Endothelial cell of umbilical vein (primary cell): ENCODE measurements around the gene DRC1. TPM values are rescaled to one million over a fixed set of nuclear protein-coding genes. Genes with fewer than 3 reads are reported as not detected.

ENCODE experiments used
- BruUV-seq: library from RNA; stranded (reverse); fragments of 400-500 nt; replicated peaks from 2 replicates; lab custom pipeline; 2021; lab: Mats Ljungman, UMichigan
- CTCF ChIA-PET: fragments of 300-600, 350-600 bp; sonication (Branson Sonifier 250); formaldehyde crosslinking; loops from one replicate; lab custom pipeline; 2021; ENCODE audit warnings: antibody characterized with exemption, inconsistent platforms; lab: Charles Lee
- POLR2A ChIA-PET: fragments of 300-600, 350-600 bp; sonication (Branson Sonifier 250); formaldehyde crosslinking; loops from one replicate; lab custom pipeline; 2021; ENCODE audit warnings: antibody characterized with exemption, inconsistent platforms; lab: Charles Lee
- DNase-seq: peaks from one replicate; pipeline ENCODE4 v3.0.0-alpha.2; 2011; ENCODE audit warnings: low read depth, low spot score
- FAIRE-seq: peaks from 2 replicates; lab custom pipeline; 2011; peaks lifted over from hg19 to GRCh38; lab: Jason Lieb, UNC
- H2AFZ ChIP-seq: 2 replicates; pipeline ENCODE4 v1.6.0; 2012; ENCODE audit warnings: low read depth, low read length, control low read depth, inconsistent platforms
- H3K27ac ChIP-seq: 2 replicates; pipeline ENCODE4 v1.5.1; 2011; ENCODE audit warnings: low read depth, mild to moderate bottlenecking, control low read depth, low read length, moderate library complexity; ENCODE audit not compliant: insufficient read depth
- H3K27me3 ChIP-seq, 2 experiments: 2 replicates each; pipeline versions ENCODE4 v1.6.0 to v1.6.1; 2011; ENCODE audit warnings: low read length in 2 of 2, mixed read lengths in 1 of 2; ENCODE audit not compliant: control insufficient read depth in 2 of 2, insufficient read depth in 2 of 2
- H3K36me3 ChIP-seq, 2 experiments: 2 replicates in 1 of 2; 3 replicates in 1 of 2; pipeline ENCODE4 v1.5.1; 2011; ENCODE audit warnings: low read length in 2 of 2, mild to moderate bottlenecking in 1 of 2, moderate library complexity in 1 of 2; ENCODE audit not compliant: control insufficient read depth in 2 of 2, insufficient read depth in 2 of 2; ENCODE audit errors: extremely low read depth in 1 of 2
- H3K4me1 ChIP-seq: 3 replicates; pipeline ENCODE4 v1.5.1; 2011; ENCODE audit warnings: mild to moderate bottlenecking, low read length; ENCODE audit not compliant: control insufficient read depth, insufficient read depth; ENCODE audit errors: extremely low read depth
- H3K4me2 ChIP-seq: 2 replicates; pipeline ENCODE4 v1.6.1; 2011; ENCODE audit warnings: low read length, control low read depth, mixed read lengths; ENCODE audit not compliant: insufficient read depth
- H3K4me3 ChIP-seq, 3 experiments: fragments of 200-600 bp in 1 of 3; sonication (generic), shearing (Covaris generic) in 1 of 3; replicated peaks in 1 of 3; 2 replicates each; pipeline ENCODE4 v1.5.1; 2011 to 2016; ENCODE audit warnings: control low read depth in 3 of 3, low read length in 3 of 3, mild to moderate bottlenecking in 2 of 3, inconsistent platforms in 1 of 3, low read depth in 1 of 3, moderate library complexity in 1 of 3; ENCODE audit not compliant: insufficient read depth in 1 of 3
- H3K79me2 ChIP-seq: 2 replicates; pipeline ENCODE4 v1.6.0; 2012; ENCODE audit warnings: low read length, inconsistent platforms; ENCODE audit not compliant: control insufficient read depth, insufficient read depth
- H3K9ac ChIP-seq: replicated peaks from 2 replicates; pipeline ENCODE3; 2011; ENCODE audit warnings: low read length, control low read depth; ENCODE audit not compliant: insufficient read depth; ENCODE audit errors: extremely low read depth
- H3K9me1 ChIP-seq: replicated peaks from 3 replicates; pipeline ENCODE4 v1.6.0; 2011; ENCODE audit warnings: mild to moderate bottlenecking, low read length; ENCODE audit not compliant: control insufficient read depth, insufficient read depth; ENCODE audit errors: extremely low read depth
- H3K9me3 ChIP-seq: replicated peaks from 2 replicates; pipeline ENCODE4 v1.5.1; 2012; ENCODE audit warnings: low read length, inconsistent platforms; ENCODE audit not compliant: control insufficient read depth, insufficient read depth
- H4K20me1 ChIP-seq: replicated peaks from 2 replicates; pipeline ENCODE3; 2011; ENCODE audit warnings: mild to moderate bottlenecking, low read length; ENCODE audit not compliant: control insufficient read depth, insufficient read depth; ENCODE audit errors: extremely low read depth
- EZH2 ChIP-seq: IDR thresholded peaks from 2 replicates; pipeline ENCODE4 v1.6.1; 2012; ENCODE audit warnings: borderline replicate concordance, low read depth, mild to moderate bottlenecking, moderate library complexity, low read length, inconsistent platforms; ENCODE audit not compliant: severe bottlenecking
- FOS ChIP-seq: IDR thresholded peaks from 2 replicates; pipeline ENCODE4 v1.6.1; 2011; ENCODE audit warnings: mild to moderate bottlenecking, low read length, moderate library complexity, borderline replicate concordance; ENCODE audit not compliant: insufficient read depth
- GATA2 ChIP-seq: IDR thresholded peaks from 2 replicates; pipeline ENCODE4 v1.7.0; 2011; ENCODE audit warnings: low read depth, mild to moderate bottlenecking, moderate library complexity, mixed read lengths, low read length; ENCODE audit not compliant: insufficient read length, insufficient read depth
- JUN ChIP-seq: IDR thresholded peaks from 2 replicates; pipeline ENCODE4 v1.6.1; 2011; ENCODE audit warnings: borderline replicate concordance, low read depth; ENCODE audit not compliant: insufficient read length, insufficient read depth
- MAX ChIP-seq: IDR thresholded peaks from 2 replicates; pipeline ENCODE4 v1.6.1; 2011; ENCODE audit not compliant: insufficient read depth, insufficient read length
- MYC ChIP-seq: IDR thresholded peaks from one replicate; pipeline ENCODE4 v1.6.1; 2011; ENCODE audit warnings: mild to moderate bottlenecking, low read depth, low read length
- POLR2A ChIP-seq: IDR thresholded peaks from 2 replicates; pipeline ENCODE4 v1.6.1; 2012; ENCODE audit warnings: low read depth, mild to moderate bottlenecking, control low read depth, low read length
- POLR2AphosphoS5 ChIP-seq: IDR thresholded peaks from 2 replicates; pipeline ENCODE4 v1.6.1; 2012; ENCODE audit warnings: low read depth, mild to moderate bottlenecking, control low read depth, low read length, moderate library complexity; ENCODE audit not compliant: insufficient read depth
- dilution Hi-C: fragments of 300-500 bp; cut with MboI; formaldehyde crosslinking; loops from one replicate; pipeline ENCODE4 v1.15.0; 2019; ENCODE audit warnings: low sequenced_read_pairs; ENCODE audit not compliant: extremely low pct_ligation_motif_present
- intact Hi-C: fragments of 100-400 bp; cut with micrococcal nuclease; formaldehyde crosslinking; loops from one replicate; pipeline ENCODE4 v1.10.0; 2022
- polyA plus RNA-seq, 4 experiments: library from polyadenylated mRNA; depleted of rRNA in 3 of 4; stranded (reverse) in 3 of 4; unstranded in 1 of 4; fragments of >200 nt; gene quantifications; 2 replicates each; pipeline versions ENCODE4 v1.2.1 to v1.2.3, GENCODE V29; 2011 to 2012; ENCODE audit warnings: missing spikeins in 1 of 4
- total RNA-seq: library from RNA; stranded (reverse); gene quantifications from 2 replicates; pipeline ENCODE4 v1.2.3, GENCODE V29; 2021
- TF ChIP-seq, protein P1 (sequence below), 2 donors: IDR thresholded peaks; 1 replicate in 1 of 2; 2 replicates in 1 of 2; pipeline ENCODE4 v1.5.1; 2011; ENCODE audit warnings: low read length in 2 of 2, mild to moderate bottlenecking in 2 of 2, moderate library complexity in 2 of 2, control low read depth in 1 of 2, inconsistent platforms in 1 of 2, low read depth in 1 of 2; ENCODE audit not compliant: insufficient read depth in 1 of 2; ENCODE audit errors: extremely low read depth in 1 of 2

DRC1 gene
- total and polyA plus RNA-seq, 2 donors (not counting 3 experiments of a cell fraction or from before 2014, with no cell fraction given): 0.44 TPM; not detected in 1

- POLR2A ChIA-PET: no interaction called here
- Histone ChIP-seq H3K4me1 (peaks cover 16% of the 10 kb centered on the region), H3K27me3 (peaks cover 0 to 1% of the 10 kb centered on the region in 2 experiments), H3K36me3 (no peaks in the 10 kb centered on the region), H2AFZ (no peak overlapping the region), H3K27ac (no peak overlapping the region), H4K20me1 (no peaks in the 10 kb centered on the region), H3K79me2 (no peaks in the 10 kb centered on the region), H3K9ac (no peak overlapping the region), H3K9me3 (no peaks in the 10 kb centered on the region), H3K4me3 (no peak overlapping the region), H3K9me1 (no peaks in the 10 kb centered on the region), H3K4me2 (no peak overlapping the region)
- FAIRE-seq (no peak), DNase-seq (no peak)
- TF ChIP-seq POLR2AphosphoS5 (no peak), MYC (no peak), POLR2A (no peak)
- intact Hi-C loops (loop anchor here (2.0 kb wide), 1 partner anchor 36 kb away; no protein-coding TSS in a partner anchor), dilution Hi-C loops (no loop called here)
- CTCF ChIA-PET: interaction anchor here (1.9 kb wide), 1 partner anchor 14 kb away, joined by 6 read pairs; no protein-coding TSS in a partner anchor
- no TSS peak for BruUV-seq
These were observed 52.9 kb downstream of the DRC1 start for GRCh38 chr2:26454561-26455001.

- no peaks in the 10 kb centered on the region for H3K9me1 ChIP-seq
- H3K4me3 ChIP-seq: no peak overlapping the region
- no peak for FAIRE-seq
- TF ChIP-seq, protein P1, sequence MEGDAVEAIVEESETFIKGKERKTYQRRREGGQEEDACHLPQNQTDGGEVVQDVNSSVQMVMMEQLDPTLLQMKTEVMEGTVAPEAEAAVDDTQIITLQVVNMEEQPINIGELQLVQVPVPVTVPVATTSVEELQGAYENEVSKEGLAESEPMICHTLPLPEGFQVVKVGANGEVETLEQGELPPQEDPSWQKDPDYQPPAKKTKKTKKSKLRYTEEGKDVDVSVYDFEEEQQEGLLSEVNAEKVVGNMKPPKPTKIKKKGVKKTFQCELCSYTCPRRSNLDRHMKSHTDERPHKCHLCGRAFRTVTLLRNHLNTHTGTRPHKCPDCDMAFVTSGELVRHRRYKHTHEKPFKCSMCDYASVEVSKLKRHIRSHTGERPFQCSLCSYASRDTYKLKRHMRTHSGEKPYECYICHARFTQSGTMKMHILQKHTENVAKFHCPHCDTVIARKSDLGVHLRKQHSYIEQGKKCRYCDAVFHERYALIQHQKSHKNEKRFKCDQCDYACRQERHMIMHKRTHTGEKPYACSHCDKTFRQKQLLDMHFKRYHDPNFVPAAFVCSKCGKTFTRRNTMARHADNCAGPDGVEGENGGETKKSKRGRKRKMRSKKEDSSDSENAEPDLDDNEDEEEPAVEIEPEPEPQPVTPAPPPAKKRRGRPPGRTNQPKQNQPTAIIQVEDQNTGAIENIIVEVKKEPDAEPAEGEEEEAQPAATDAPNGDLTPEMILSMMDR (IDR thresholded peaks at IDR 0.05; ENCODE audit: extremely low read depth in 1 of 2, insufficient read depth in 1 of 2, low read depth in 1 of 2, low read length in 2 of 2): no peak
- no peak for TF ChIP-seq FOS
- no peak for TF ChIP-seq MAX
- TF ChIP-seq GATA2: no peak
- no peak for TF ChIP-seq POLR2AphosphoS5
- TF ChIP-seq MYC: no peak
- TF ChIP-seq EZH2: no peak
- TF ChIP-seq POLR2A: no peak
- no peak for TF ChIP-seq JUN
- ChIA-PET CTCF (interaction anchor here (1.9 kb wide), 1 partner anchor 14 kb away, joined by 6 read pairs; no protein-coding TSS in a partner anchor), POLR2A (interaction anchor here (0.5 kb wide), 1 partner anchor 578 kb away, joined by 3 read pairs; no protein-coding TSS in a partner anchor)
- no peaks in the 10 kb centered on the region for H3K9me3 ChIP-seq
- H3K4me2 ChIP-seq: no peak overlapping the region
- no peak overlapping the region for H3K9ac ChIP-seq
- no peaks in the 10 kb centered on the region for H3K79me2 ChIP-seq
- H3K27ac ChIP-seq: no peak overlapping the region
- intact Hi-C loops (loop anchor here (2.0 kb wide), 1 partner anchor 36 kb away; no protein-coding TSS in a partner anchor), dilution Hi-C loops (no loop called here)
- no peak overlapping the region for H2AFZ ChIP-seq
- no TSS peak for BruUV-seq
- H4K20me1 ChIP-seq: no peaks in the 10 kb centered on the region
- peaks cover 0 to under 1% of the 10 kb centered on the region in 2 experiments for H3K27me3 ChIP-seq
- no peaks in the 10 kb centered on the region for H3K36me3 ChIP-seq
- DNase-seq: no peak
- H3K4me1 ChIP-seq: peaks cover 16% of the 10 kb centered on the region
These were observed 53.4 kb downstream of the DRC1 start for GRCh38 chr2:26455037-26455669.
